ENCODE measurements around the gene RAX2. TPM values are rescaled to one million over a fixed set of nuclear protein-coding genes. Genes with fewer than 3 reads are reported as not detected.

Gene RAX2
- polyA plus RNA-seq, 1 donor from 2014 or later, result not detected

DNA sequence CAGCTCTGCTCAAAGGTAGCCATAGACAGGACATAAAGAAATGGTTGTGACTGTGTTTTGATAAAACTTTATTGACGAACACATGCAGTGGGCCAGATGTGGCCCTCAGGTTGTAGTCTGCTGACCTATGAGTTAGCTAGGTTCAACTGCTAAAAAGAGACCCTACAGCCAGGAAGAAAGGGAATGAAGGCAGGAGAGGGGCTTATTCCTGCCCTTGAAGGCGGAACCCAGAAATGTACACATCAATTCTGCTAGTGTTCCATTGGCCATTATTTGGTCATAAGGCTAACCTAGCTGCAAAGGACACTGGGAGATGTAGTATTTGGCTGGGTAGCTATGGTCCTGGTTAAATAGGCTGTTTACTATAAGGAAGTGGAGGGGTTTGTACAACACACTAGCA lies 28.5 kb downstream of the RAX2 start:
- no peak overlapping the region for H2AFZ ChIP-seq (ENCODE audit: low read depth, low read length)
- no peak overlapping the region for H3K27ac ChIP-seq (ENCODE audit: low read length)
- H3K79me2 ChIP-seq (replicated peaks; ENCODE audit: insufficient read depth, low read length), result no peaks in the 10 kb centered on the region
- no peaks in the 10 kb centered on the region for H3K27me3 ChIP-seq (ENCODE audit: insufficient read depth, low read depth, low read length)
- H3F3A ChIP-seq (ENCODE audit: insufficient read depth, low read length, poor library complexity, severe bottlenecking), result no peaks in the 10 kb centered on the region
- H3K9me3 ChIP-seq (ENCODE audit: low read length), result no peaks in the 10 kb centered on the region
- H3K36me3 ChIP-seq (ENCODE audit: insufficient read depth, low read length), result no peaks in the 10 kb centered on the region
- no peak overlapping the region for H3K9ac ChIP-seq (ENCODE audit: low read length)
- no peak overlapping the region for H3K4me3 ChIP-seq (ENCODE audit: low read length)
- no peaks in the 10 kb centered on the region for H3K9me2 ChIP-seq (ENCODE audit: insufficient read depth, low read length)
- H4K20me1 ChIP-seq (ENCODE audit: insufficient read depth), result no peaks in the 10 kb centered on the region
- no peak overlapping the region for H3K4me2 ChIP-seq (ENCODE audit: low read length)
- TF ChIP-seq TAF1 (IDR thresholded peaks at IDR 0.05; ENCODE audit: low read depth) (no peak), SMC3 (conservative IDR thresholded peaks at IDR 0.05; ENCODE audit: poor library complexity) (no peak), EZH2 (IDR thresholded peaks at IDR 0.05; ENCODE audit: borderline replicate concordance, insufficient read depth, low read length, poor library complexity, severe bottlenecking) (no peak), EP300 (conservative IDR thresholded peaks at IDR 0.05; ENCODE audit: poor library complexity, severe bottlenecking) (no peak), POLR2AphosphoS5 (IDR thresholded peaks at IDR 0.05) (no peak), MXI1 (conservative IDR thresholded peaks at IDR 0.05; ENCODE audit: poor library complexity, severe bottlenecking) (no peak), RAD21 (conservative IDR thresholded peaks at IDR 0.05) (no peak)
- TF ChIP-seq, protein P1, sequence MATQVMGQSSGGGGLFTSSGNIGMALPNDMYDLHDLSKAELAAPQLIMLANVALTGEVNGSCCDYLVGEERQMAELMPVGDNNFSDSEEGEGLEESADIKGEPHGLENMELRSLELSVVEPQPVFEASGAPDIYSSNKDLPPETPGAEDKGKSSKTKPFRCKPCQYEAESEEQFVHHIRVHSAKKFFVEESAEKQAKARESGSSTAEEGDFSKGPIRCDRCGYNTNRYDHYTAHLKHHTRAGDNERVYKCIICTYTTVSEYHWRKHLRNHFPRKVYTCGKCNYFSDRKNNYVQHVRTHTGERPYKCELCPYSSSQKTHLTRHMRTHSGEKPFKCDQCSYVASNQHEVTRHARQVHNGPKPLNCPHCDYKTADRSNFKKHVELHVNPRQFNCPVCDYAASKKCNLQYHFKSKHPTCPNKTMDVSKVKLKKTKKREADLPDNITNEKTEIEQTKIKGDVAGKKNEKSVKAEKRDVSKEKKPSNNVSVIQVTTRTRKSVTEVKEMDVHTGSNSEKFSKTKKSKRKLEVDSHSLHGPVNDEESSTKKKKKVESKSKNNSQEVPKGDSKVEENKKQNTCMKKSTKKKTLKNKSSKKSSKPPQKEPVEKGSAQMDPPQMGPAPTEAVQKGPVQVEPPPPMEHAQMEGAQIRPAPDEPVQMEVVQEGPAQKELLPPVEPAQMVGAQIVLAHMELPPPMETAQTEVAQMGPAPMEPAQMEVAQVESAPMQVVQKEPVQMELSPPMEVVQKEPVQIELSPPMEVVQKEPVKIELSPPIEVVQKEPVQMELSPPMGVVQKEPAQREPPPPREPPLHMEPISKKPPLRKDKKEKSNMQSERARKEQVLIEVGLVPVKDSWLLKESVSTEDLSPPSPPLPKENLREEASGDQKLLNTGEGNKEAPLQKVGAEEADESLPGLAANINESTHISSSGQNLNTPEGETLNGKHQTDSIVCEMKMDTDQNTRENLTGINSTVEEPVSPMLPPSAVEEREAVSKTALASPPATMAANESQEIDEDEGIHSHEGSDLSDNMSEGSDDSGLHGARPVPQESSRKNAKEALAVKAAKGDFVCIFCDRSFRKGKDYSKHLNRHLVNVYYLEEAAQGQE (IDR thresholded peaks at IDR 0.05; ENCODE audit: borderline replicate concordance), result no peak
- TF ChIP-seq, protein P2, sequence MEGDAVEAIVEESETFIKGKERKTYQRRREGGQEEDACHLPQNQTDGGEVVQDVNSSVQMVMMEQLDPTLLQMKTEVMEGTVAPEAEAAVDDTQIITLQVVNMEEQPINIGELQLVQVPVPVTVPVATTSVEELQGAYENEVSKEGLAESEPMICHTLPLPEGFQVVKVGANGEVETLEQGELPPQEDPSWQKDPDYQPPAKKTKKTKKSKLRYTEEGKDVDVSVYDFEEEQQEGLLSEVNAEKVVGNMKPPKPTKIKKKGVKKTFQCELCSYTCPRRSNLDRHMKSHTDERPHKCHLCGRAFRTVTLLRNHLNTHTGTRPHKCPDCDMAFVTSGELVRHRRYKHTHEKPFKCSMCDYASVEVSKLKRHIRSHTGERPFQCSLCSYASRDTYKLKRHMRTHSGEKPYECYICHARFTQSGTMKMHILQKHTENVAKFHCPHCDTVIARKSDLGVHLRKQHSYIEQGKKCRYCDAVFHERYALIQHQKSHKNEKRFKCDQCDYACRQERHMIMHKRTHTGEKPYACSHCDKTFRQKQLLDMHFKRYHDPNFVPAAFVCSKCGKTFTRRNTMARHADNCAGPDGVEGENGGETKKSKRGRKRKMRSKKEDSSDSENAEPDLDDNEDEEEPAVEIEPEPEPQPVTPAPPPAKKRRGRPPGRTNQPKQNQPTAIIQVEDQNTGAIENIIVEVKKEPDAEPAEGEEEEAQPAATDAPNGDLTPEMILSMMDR (IDR thresholded peaks at IDR 0.05; ENCODE audit: poor library complexity, severe bottlenecking), result no peak

DNA sequence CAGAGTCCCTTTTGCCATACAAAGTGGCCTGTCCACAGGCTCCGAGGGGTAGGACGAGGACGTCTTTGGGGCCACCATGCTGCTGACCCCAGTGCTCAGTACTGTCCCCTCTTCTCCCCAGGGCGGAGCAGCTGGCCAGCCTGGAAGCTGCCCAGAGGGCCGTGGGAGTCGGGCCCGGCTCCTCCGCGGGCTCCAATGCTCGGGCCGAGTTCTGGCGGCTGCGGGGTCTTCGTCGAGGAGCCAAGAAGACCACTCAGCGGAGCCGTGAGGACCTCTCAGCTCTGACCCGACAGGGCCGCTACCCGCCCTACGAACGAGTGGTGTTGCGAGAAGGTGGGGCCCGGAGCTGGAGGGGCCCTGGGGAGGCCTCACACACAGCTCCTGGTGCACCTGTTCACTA lies 31.6 kb downstream of the RAX2 start:
- Histone ChIP-seq H3K27me3 (ENCODE audit: insufficient read depth, low read depth, low read length) (no peaks in the 10 kb centered on the region), H3K9me2 (ENCODE audit: insufficient read depth, low read length) (no peaks in the 10 kb centered on the region), H3K4me2 (ENCODE audit: low read length) (no peak overlapping the region), H2AFZ (ENCODE audit: low read depth, low read length) (no peak overlapping the region), H3K9ac (ENCODE audit: low read length) (no peak overlapping the region), H3F3A (ENCODE audit: insufficient read depth, low read length, poor library complexity, severe bottlenecking) (no peaks in the 10 kb centered on the region), H3K4me3 (ENCODE audit: low read length) (no peak overlapping the region), H3K9me3 (ENCODE audit: low read length) (no peaks in the 10 kb centered on the region), H4K20me1 (ENCODE audit: insufficient read depth) (no peaks in the 10 kb centered on the region), H3K79me2 (replicated peaks; ENCODE audit: insufficient read depth, low read length) (no peaks in the 10 kb centered on the region), H3K27ac (ENCODE audit: low read length) (no peak overlapping the region), H3K36me3 (ENCODE audit: insufficient read depth, low read length) (no peaks in the 10 kb centered on the region)
- TF ChIP-seq RAD21 (conservative IDR thresholded peaks at IDR 0.05) (no peak), POLR2AphosphoS5 (IDR thresholded peaks at IDR 0.05) (no peak), SMC3 (conservative IDR thresholded peaks at IDR 0.05; ENCODE audit: poor library complexity) (no peak), TAF1 (IDR thresholded peaks at IDR 0.05; ENCODE audit: low read depth) (no peak), EZH2 (IDR thresholded peaks at IDR 0.05; ENCODE audit: borderline replicate concordance, insufficient read depth, low read length, poor library complexity, severe bottlenecking) (no peak), EP300 (conservative IDR thresholded peaks at IDR 0.05; ENCODE audit: poor library complexity, severe bottlenecking) (no peak), MXI1 (conservative IDR thresholded peaks at IDR 0.05; ENCODE audit: poor library complexity, severe bottlenecking) (no peak)
- TF ChIP-seq, protein P2 (IDR thresholded peaks at IDR 0.05; ENCODE audit: poor library complexity, severe bottlenecking), result no peak
- TF ChIP-seq, protein P1 (IDR thresholded peaks at IDR 0.05; ENCODE audit: borderline replicate concordance), result no peak
